Adrenal gland (tissue), 5 donors: Measurements from ENCODE around the gene LRRC10B.

Source experiments
- CTCF ChIP-seq, 6 experiments: fragments of 450-650 bp in 4 of 6; fragments of 200-600 bp in 2 of 6; sonication (generic) in 1 of 6; IDR thresholded peaks; 1 replicate in 5 of 6; 2 replicates in 1 of 6; pipeline versions ENCODE4 v1.5.1 to v1.8.0; 2016 to 2021; ENCODE audit warnings: antibody characterized with exemption in 6 of 6, mild to moderate bottlenecking in 2 of 6, moderate library complexity in 1 of 6
- POLR2A ChIP-seq, 2 donors: fragments of 450-650 bp; IDR thresholded peaks; one replicate each; pipeline ENCODE4 v1.6.1; 2017; ENCODE audit warnings: antibody characterized with exemption in 2 of 2, mild to moderate bottlenecking in 2 of 2, moderate library complexity in 1 of 2
- donor health status: DM: no; HTN: no; CAD: no.

- TF ChIP-seq CTCF (IDR thresholded peaks at IDR 0.05) = no peak
- TF ChIP-seq POLR2A (IDR thresholded peaks at IDR 0.05) = no peak
These were observed 34.4 kb upstream of the LRRC10B start for GRCh38 chr11:61474013-61474643.
